CD4-positive, alpha-beta T cell (primary cell): ENCODE measurements around the gene STRIT1. TPM values are rescaled to one million over a fixed set of nuclear protein-coding genes. Genes with fewer than 3 reads are reported as not detected.

Experiments
- ATAC-seq: fragments of 200-7000 bp; cut with Tn5 transposase; one replicate; pipeline ENCODE4 v1.10.0; 2022; ENCODE audit warnings: mild to moderate bottlenecking; ENCODE audit not compliant: poor library complexity
- CTCF ChIA-PET: fragments of 350-600 bp; sonication (Branson Sonifier 250); formaldehyde crosslinking; loops from one replicate; lab custom pipeline; 2021; ENCODE audit warnings: antibody characterized with exemption, inconsistent platforms; lab: Charles Lee
- POLR2A ChIA-PET: fragments of 350-600 bp; sonication (Branson Sonifier 250); formaldehyde crosslinking; loops from one replicate; lab custom pipeline; 2021; ENCODE audit warnings: antibody characterized with exemption, inconsistent platforms; lab: Charles Lee
- DNase-seq, 14 experiments: peaks; one replicate each; pipeline ENCODE4 v3.0.0-alpha.2; 2013 to 2020; ENCODE audit warnings: mixed read lengths in 2 of 14
- H3K27ac ChIP-seq, 2 donors: one replicate each; pipeline versions ENCODE4 v1.5.1 to v1.7.0; 2013; ENCODE audit warnings: low read length in 2 of 2, low read depth in 1 of 2, mild to moderate bottlenecking in 1 of 2
- H3K27me3 ChIP-seq, 2 experiments: 1 replicate in 1 of 2; 2 replicates in 1 of 2; pipeline versions ENCODE4 v1.6.1 to v1.7.0; 2013; ENCODE audit warnings: low read length in 2 of 2, control low read depth in 1 of 2, mild to moderate bottlenecking in 1 of 2, moderate library complexity in 1 of 2; ENCODE audit not compliant: insufficient read depth in 2 of 2, control insufficient read depth in 1 of 2
- H3K36me3 ChIP-seq: one replicate; pipeline ENCODE4 v1.6.1; 2013; ENCODE audit warnings: low read length, control low read depth; ENCODE audit not compliant: insufficient read depth
- H3K4me1 ChIP-seq: one replicate; pipeline ENCODE4 v1.6.1; 2013; ENCODE audit warnings: low read length, control low read depth; ENCODE audit not compliant: insufficient read depth
- H3K4me3 ChIP-seq: one replicate; pipeline ENCODE4 v1.5.1; 2013; ENCODE audit warnings: mild to moderate bottlenecking, low read length, moderate library complexity
- H3K9me3 ChIP-seq, 2 experiments: 1 replicate in 1 of 2; 2 replicates in 1 of 2; pipeline versions ENCODE4 v1.6.1 to v1.7.0; 2013; ENCODE audit warnings: low read length in 2 of 2, mild to moderate bottlenecking in 2 of 2, control low read depth in 1 of 2, moderate library complexity in 1 of 2; ENCODE audit not compliant: control insufficient read depth in 1 of 2, insufficient read depth in 1 of 2
- H3K27ac Mint-ChIP-seq: one replicate; pipeline ENCODE4 v1.8.0; 2020; ENCODE audit warnings: mixed read lengths
- H3K27me3 Mint-ChIP-seq: one replicate; pipeline ENCODE4 v1.8.0; 2021; ENCODE audit warnings: mixed read lengths
- H3K36me3 Mint-ChIP-seq: one replicate; pipeline ENCODE4 v1.8.0; 2021; ENCODE audit warnings: low read depth, mixed read lengths
- H3K4me1 Mint-ChIP-seq: one replicate; pipeline ENCODE4 v1.8.0; 2021; ENCODE audit warnings: low read depth, mixed read lengths
- H3K4me3 Mint-ChIP-seq: one replicate; pipeline ENCODE4 v1.8.0; 2020; ENCODE audit warnings: mild to moderate bottlenecking, mixed read lengths
- H3K9me3 Mint-ChIP-seq: one replicate; pipeline ENCODE4 v1.8.0; 2020; ENCODE audit warnings: mixed read lengths
- CTCF ChIP-seq: fragments of 200-600 bp; IDR thresholded peaks from one replicate; pipeline ENCODE4 v1.8.0; 2022; ENCODE audit warnings: antibody characterized with exemption, mild to moderate bottlenecking
- intact Hi-C, 2 experiments: fragments of 100-400 bp; cut with DNase I in 1 of 2; cut with micrococcal nuclease in 1 of 2; formaldehyde crosslinking; loops; one replicate each; pipeline versions ENCODE4 v1.15.1 to v1.9.0; 2023 to 2025; cut with DNase I, micrococcal nuclease
- total RNA-seq, 174 experiments: library from RNA in 2 of 174; stranded (reverse) in 2 of 174; gene quantifications; one replicate each; pipeline ENCODE4 v1.2.3 and lab custom pipeline; 2021 to 2026

STRIT1 gene
- total RNA-seq, 2 experiments from 2014 or later, result not detected

GRCh38 chr3:155326901-155327300, 33.4 kb upstream of the STRIT1 start:
- intact Hi-C loops, result no loop called here
- no peak for TF ChIP-seq CTCF
- Mint-ChIP-seq H3K36me3 (no peaks in the 10 kb centered on the region), H3K9me3 (no peaks in the 10 kb centered on the region), H3K4me1 (no peaks in the 10 kb centered on the region), H3K4me3 (no peak overlapping the region), H3K27me3 (no peaks in the 10 kb centered on the region), H3K27ac (no peak overlapping the region)
- ATAC-seq (no peak), DNase-seq (no peak)
- ChIA-PET POLR2A (no interaction called here), CTCF (no interaction called here)
- no peak overlapping the region for H3K27ac ChIP-seq
- H3K4me1 ChIP-seq, result no peaks in the 10 kb centered on the region
- no peaks in the 10 kb centered on the region for H3K9me3 ChIP-seq
- no peaks in the 10 kb centered on the region for H3K36me3 ChIP-seq
- no peak overlapping the region for H3K4me3 ChIP-seq
- no peaks in the 10 kb centered on the region for H3K27me3 ChIP-seq

GRCh38 chr3:155326244-155326643, 32.8 kb upstream of the STRIT1 start:
- intact Hi-C loops, result no loop called here
- H3K4me1 Mint-ChIP-seq, result no peaks in the 10 kb centered on the region
- H3K4me1 ChIP-seq, result no peaks in the 10 kb centered on the region
- no peaks in the 10 kb centered on the region for H3K27me3 Mint-ChIP-seq
- ChIA-PET POLR2A (no interaction called here), CTCF (no interaction called here)
- no peak overlapping the region for H3K4me3 Mint-ChIP-seq
- H3K36me3 ChIP-seq, result no peaks in the 10 kb centered on the region
- H3K27ac Mint-ChIP-seq, result no peak overlapping the region
- no peaks in the 10 kb centered on the region for H3K36me3 Mint-ChIP-seq
- H3K27me3 ChIP-seq, result no peaks in the 10 kb centered on the region
- ATAC-seq (no peak), DNase-seq (no peak)
- H3K4me3 ChIP-seq, result no peak overlapping the region
- H3K9me3 Mint-ChIP-seq, result no peaks in the 10 kb centered on the region
- H3K27ac ChIP-seq, result no peak overlapping the region
- TF ChIP-seq CTCF, result no peak
- no peaks in the 10 kb centered on the region for H3K9me3 ChIP-seq

GRCh38 chr3:155325263-155325835, 31.9 kb upstream of the STRIT1 start:
- intact Hi-C loops, result no loop called here
- ChIA-PET POLR2A (no interaction called here), CTCF (no interaction called here)
- no peaks in the 10 kb centered on the region for H3K27me3 ChIP-seq
- no peaks in the 10 kb centered on the region for H3K36me3 ChIP-seq
- H3K9me3 Mint-ChIP-seq, result no peaks in the 10 kb centered on the region
- no peak for ATAC-seq
- H3K36me3 Mint-ChIP-seq, result no peaks in the 10 kb centered on the region
- H3K4me1 Mint-ChIP-seq, result no peaks in the 10 kb centered on the region
- H3K4me3 ChIP-seq, result no peak overlapping the region
- no peak overlapping the region for H3K27ac Mint-ChIP-seq
- H3K27me3 Mint-ChIP-seq, result no peaks in the 10 kb centered on the region
- no peak for DNase-seq
- H3K27ac ChIP-seq, result no peak overlapping the region
- no peak overlapping the region for H3K4me3 Mint-ChIP-seq
- H3K9me3 ChIP-seq, result no peaks in the 10 kb centered on the region
- H3K4me1 ChIP-seq, result no peaks in the 10 kb centered on the region
- no peak for TF ChIP-seq CTCF
